Measurements from ENCODE around the gene BASP1.

The BASP1 gene

DNA sequence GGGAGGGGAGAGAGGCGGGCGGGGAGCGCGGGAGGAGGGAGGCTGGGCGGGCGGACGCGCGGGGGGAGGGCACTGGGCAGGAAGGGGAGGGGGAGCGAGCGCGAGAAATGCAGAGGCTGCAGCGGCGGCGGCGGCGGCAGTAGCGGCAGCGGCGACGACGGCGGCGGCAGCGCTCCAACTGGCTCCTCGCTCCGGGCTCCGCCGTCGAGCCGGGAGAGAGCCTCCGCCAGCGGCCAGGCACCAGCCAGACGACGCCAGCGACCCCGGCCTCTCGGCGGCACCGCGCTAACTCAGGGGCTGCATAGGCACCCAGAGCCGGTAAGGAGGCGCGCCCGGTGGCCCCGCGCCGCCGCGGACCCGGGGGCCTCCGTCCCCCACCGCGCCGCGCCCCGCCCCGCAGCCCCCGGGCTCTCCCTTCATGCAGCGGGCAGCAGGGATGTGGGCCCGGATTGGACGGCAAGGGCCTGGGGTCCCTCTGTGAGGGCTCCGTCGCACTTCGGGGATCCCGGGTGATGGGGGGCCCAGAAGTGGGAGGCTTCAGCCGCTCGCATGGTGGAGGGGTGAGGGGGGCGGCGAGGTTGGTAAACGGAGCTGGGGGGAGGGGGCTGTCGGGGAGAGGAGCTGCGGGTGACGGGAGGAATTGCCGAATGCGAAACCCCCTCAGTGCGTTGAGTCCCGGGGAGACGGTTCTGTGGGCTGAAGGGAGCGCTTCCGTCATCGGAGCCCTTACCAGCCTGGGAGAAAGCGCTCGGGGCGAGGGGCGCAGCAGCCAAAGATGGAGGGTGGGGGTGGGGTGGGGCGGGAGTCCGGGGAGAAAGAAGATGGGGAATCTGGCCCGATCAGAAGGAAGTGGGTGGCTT is at the start of gene BASP1 (continued):
- TF ChIP-seq, protein P1, sequence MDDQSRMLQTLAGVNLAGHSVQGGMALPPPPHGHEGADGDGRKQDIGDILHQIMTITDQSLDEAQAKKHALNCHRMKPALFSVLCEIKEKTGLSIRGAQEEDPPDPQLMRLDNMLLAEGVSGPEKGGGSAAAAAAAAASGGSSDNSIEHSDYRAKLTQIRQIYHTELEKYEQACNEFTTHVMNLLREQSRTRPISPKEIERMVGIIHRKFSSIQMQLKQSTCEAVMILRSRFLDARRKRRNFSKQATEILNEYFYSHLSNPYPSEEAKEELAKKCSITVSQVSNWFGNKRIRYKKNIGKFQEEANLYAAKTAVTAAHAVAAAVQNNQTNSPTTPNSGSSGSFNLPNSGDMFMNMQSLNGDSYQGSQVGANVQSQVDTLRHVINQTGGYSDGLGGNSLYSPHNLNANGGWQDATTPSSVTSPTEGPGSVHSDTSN (CRISPR knock-in tag; IDR thresholded peaks at IDR 0.05) = peak; percentile 70
- TF ChIP-seq MYNN (tag by site-specific recombination; IDR thresholded peaks at IDR 0.05; ENCODE audit: borderline replicate concordance) (no peak), ZNF626 (tag by site-specific recombination; IDR thresholded peaks at IDR 0.05) (peak; percentile 50; the same call in 1 of the 2 replicates)

DNA sequence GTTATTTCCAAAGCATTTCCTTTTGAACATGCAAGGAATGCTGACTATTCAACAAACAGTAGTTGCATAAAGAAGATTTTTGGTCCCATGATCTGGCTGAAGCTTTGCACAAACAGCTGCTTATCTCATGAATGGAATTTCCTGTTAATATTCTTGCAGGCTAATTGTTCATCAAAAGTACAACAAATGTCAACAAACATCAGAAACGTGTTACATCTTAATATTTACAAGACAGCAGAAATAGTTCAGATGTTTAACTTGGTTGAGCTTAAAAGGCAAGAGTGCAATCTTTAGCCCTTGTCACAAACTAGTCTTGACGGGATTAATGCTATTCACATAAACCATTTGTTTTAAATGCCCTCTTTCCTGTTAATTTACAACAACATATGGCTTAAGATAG is 47.9 kb upstream of the BASP1 start:
- CTCF ChIA-PET = interaction anchor here (3.3 kb wide), 1 partner anchor 20 kb away, joined by 18 read pairs; no protein-coding TSS in a partner anchor
- Histone ChIP-seq H3K27ac (ENCODE audit: extremely low read depth, low read depth, low read length) (no peak overlapping the region), H3K9me3 (ENCODE audit: control insufficient read depth, insufficient read depth, low read depth, low read length) (no peaks in the 10 kb centered on the region), H3K4me3 (ENCODE audit: low read depth, low read length) (no peak overlapping the region), H3K4me1 (ENCODE audit: control insufficient read depth, insufficient read depth, low read length) (peaks cover 3% of the 10 kb centered on the region; the same call in 1 of the 2 replicates), H3K36me3 (ENCODE audit: control insufficient read depth in 2 of 2, insufficient read depth in 1 of 2, low read length in 2 of 2) (no peaks in the 10 kb centered on the region)
- POLR2A ChIA-PET = no interaction called here
- TF ChIP-seq YY1 (tag by site-specific recombination; IDR thresholded peaks at IDR 0.05) (no peak), ZNF335 (tag by site-specific recombination; conservative IDR thresholded peaks at IDR 0.05) (no peak), KLF16 (tag by site-specific recombination; IDR thresholded peaks at IDR 0.05) (no peak), OSR2 (tag by site-specific recombination; IDR thresholded peaks at IDR 0.05) (no peak), ZNF433 (tag by site-specific recombination; IDR thresholded peaks at IDR 0.05; ENCODE audit: low read depth) (no peak)
- TF ChIP-seq, protein P2, sequence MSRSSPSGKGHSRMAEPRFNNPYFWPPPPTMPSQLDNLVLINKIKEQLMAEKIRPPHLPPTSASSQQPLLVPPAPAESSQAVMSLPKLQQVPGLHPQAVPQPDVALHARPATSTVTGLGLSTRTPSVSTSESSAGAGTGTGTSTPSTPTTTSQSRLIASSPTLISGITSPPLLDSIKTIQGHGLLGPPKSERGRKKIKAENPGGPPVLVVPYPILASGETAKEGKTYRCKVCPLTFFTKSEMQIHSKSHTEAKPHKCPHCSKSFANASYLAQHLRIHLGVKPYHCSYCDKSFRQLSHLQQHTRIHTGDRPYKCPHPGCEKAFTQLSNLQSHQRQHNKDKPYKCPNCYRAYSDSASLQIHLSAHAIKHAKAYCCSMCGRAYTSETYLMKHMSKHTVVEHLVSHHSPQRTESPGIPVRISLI (tag by site-specific recombination; IDR thresholded peaks at IDR 0.05) = no peak
- TF ChIP-seq, protein P3, sequence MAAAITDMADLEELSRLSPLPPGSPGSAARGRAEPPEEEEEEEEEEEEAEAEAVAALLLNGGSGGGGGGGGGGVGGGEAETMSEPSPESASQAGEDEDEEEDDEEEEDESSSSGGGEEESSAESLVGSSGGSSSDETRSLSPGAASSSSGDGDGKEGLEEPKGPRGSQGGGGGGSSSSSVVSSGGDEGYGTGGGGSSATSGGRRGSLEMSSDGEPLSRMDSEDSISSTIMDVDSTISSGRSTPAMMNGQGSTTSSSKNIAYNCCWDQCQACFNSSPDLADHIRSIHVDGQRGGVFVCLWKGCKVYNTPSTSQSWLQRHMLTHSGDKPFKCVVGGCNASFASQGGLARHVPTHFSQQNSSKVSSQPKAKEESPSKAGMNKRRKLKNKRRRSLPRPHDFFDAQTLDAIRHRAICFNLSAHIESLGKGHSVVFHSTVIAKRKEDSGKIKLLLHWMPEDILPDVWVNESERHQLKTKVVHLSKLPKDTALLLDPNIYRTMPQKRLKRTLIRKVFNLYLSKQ (tag by site-specific recombination; IDR thresholded peaks at IDR 0.05; ENCODE audit: borderline replicate concordance) = no peak

DNA sequence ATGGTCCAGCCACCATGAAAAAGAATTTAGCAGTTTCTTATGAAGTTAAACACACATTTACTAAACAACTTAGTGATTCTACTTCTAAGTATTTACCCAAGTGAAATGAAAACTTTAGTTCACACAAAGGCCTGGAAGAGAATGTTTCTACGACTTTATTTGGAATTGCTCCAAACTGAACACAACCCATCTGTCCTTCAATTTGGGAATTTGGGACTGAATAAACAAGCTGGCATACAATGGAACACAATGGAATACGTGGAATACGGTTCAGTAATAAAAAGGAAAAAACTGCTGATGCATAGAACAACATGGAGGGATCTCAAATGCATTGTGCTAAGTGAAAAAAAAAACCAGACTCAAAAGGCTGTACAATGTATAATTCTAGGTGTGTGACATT is 44.6 kb upstream of the BASP1 start:
- POLR2A ChIA-PET = no interaction called here
- CTCF ChIA-PET = interaction anchor here (0.8 to 3.3 kb wide), 2 partner anchors 17 to 41 kb away, joined by 4 to 25 read pairs; no protein-coding TSS in a partner anchor
- no peak overlapping the region for H3K4me3 ChIP-seq (ENCODE audit: low read depth, low read length)
- no peaks in the 10 kb centered on the region for H3K36me3 ChIP-seq (ENCODE audit: control insufficient read depth in 2 of 2, insufficient read depth in 1 of 2, low read length in 2 of 2)
- TF ChIP-seq, protein P4, sequence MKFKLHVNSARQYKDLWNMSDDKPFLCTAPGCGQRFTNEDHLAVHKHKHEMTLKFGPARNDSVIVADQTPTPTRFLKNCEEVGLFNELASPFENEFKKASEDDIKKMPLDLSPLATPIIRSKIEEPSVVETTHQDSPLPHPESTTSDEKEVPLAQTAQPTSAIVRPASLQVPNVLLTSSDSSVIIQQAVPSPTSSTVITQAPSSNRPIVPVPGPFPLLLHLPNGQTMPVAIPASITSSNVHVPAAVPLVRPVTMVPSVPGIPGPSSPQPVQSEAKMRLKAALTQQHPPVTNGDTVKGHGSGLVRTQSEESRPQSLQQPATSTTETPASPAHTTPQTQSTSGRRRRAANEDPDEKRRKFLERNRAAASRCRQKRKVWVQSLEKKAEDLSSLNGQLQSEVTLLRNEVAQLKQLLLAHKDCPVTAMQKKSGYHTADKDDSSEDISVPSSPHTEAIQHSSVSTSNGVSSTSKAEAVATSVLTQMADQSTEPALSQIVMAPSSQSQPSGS (tag by site-specific recombination; IDR thresholded peaks at IDR 0.05; ENCODE audit: low read depth) = no peak
- TF ChIP-seq ZNF654 (tag by site-specific recombination; IDR thresholded peaks at IDR 0.05; ENCODE audit: low read depth) (no peak), FEZF1 (tag by site-specific recombination; IDR thresholded peaks at IDR 0.05) (no peak), ZNF777 (tag by site-specific recombination; IDR thresholded peaks at IDR 0.05; ENCODE audit: borderline replicate concordance) (no peak), ZNF629 (tag by site-specific recombination; IDR thresholded peaks at IDR 0.05) (no peak), ZNF19 (tag by site-specific recombination; IDR thresholded peaks at IDR 0.05; ENCODE audit: low read depth) (no peak), ZNF16 (tag by site-specific recombination; IDR thresholded peaks at IDR 0.05; ENCODE audit: low read depth) (no peak), ZNF792 (tag by site-specific recombination; IDR thresholded peaks at IDR 0.05) (no peak), ZNF76 (tag by site-specific recombination; IDR thresholded peaks at IDR 0.05; ENCODE audit: borderline replicate concordance, low read depth) (no peak), ZNF23 (tag by site-specific recombination; IDR thresholded peaks at IDR 0.05; ENCODE audit: borderline replicate concordance) (no peak), MEIS1 (CRISPR knock-in tag; IDR thresholded peaks at IDR 0.05; ENCODE audit: borderline replicate concordance) (no peak), ZBTB21 (tag by site-specific recombination; IDR thresholded peaks at IDR 0.05) (no peak)
- H3K27ac ChIP-seq (ENCODE audit: extremely low read depth, low read depth, low read length) = no peak overlapping the region
- no peaks in the 10 kb centered on the region for H3K9me3 ChIP-seq (ENCODE audit: control insufficient read depth, insufficient read depth, low read depth, low read length)
- H3K4me1 ChIP-seq (ENCODE audit: control insufficient read depth, insufficient read depth, low read length) = peaks cover 3% of the 10 kb centered on the region; the same call in 1 of the 2 replicates

Measured in HEK293 (cell line).